Astrocyte of the spinal cord (primary cell): ENCODE data around the gene ELK1.
"Not testable (repeated sequence)": the region's sequence is repeated elsewhere in the genome, so short reads cannot be mapped to it uniquely, and the experiment has no call there.

Experiments
- DNase-seq: peaks from one replicate; pipeline ENCODE4 v3.0.0; 2011; ENCODE audit warnings: low read depth, low spot score
- H3K4me3 ChIP-seq: 2 replicates; pipeline ENCODE4 v1.5.1; 2011; ENCODE audit warnings: low read depth, mild to moderate bottlenecking, low read length, moderate library complexity
- CTCF ChIP-seq: IDR thresholded peaks from 2 replicates; pipeline ENCODE4 v1.5.1; 2012; ENCODE audit warnings: low read depth, mild to moderate bottlenecking, low read length, inconsistent platforms
- in situ Hi-C: cut with HindIII; loops from 2 replicates; pipeline ENCODE4 v1.10.0; 2017; ENCODE audit warnings: low sequenced_read_pairs

Gene ELK1

GRCh38 chrX:47612418-47612817 is 37.9 kb downstream of the ELK1 start:
- no peak for DNase-seq
- in situ Hi-C loops: no loop called here
- no peak for TF ChIP-seq CTCF
- no peak overlapping the region for H3K4me3 ChIP-seq

GRCh38 chrX:47611926-47612325 is 38.4 kb downstream of the ELK1 start:
- in situ Hi-C loops: no loop called here
- no peak for TF ChIP-seq CTCF
- no peak for DNase-seq
- no peak overlapping the region for H3K4me3 ChIP-seq

- in situ Hi-C loops: no loop called here
- H3K4me3 ChIP-seq: no peak overlapping the region
- DNase-seq: no peak
- TF ChIP-seq CTCF: no peak
These were observed 38.9 kb downstream of the ELK1 start for GRCh38 chrX:47611489-47611888.

- no peak for DNase-seq
- no peak overlapping the region for H3K4me3 ChIP-seq
- no peak for TF ChIP-seq CTCF
- in situ Hi-C loops: no loop called here
These were observed 39.9 kb downstream of the ELK1 start for GRCh38 chrX:47610511-47610910.

- in situ Hi-C loops: no loop called here
- DNase-seq: no peak
- no peak overlapping the region for H3K4me3 ChIP-seq
- no peak for TF ChIP-seq CTCF
These were observed 42.1 kb downstream of the ELK1 start for GRCh38 chrX:47608130-47608810.

- TF ChIP-seq CTCF: no peak
- no peak for DNase-seq
- in situ Hi-C loops: no loop called here
- no peak overlapping the region for H3K4me3 ChIP-seq
These were observed 43.3 kb downstream of the ELK1 start for GRCh38 chrX:47607091-47607490.

- in situ Hi-C loops: no loop called here
- no peak overlapping the region for H3K4me3 ChIP-seq
- no peak for TF ChIP-seq CTCF
- no peak for DNase-seq
These were observed 45.3 kb downstream of the ELK1 start for GRCh38 chrX:47605024-47605423.

- H3K4me3 ChIP-seq, in situ Hi-C loops, DNase-seq: not testable (repeated sequence)
These were observed 47.2 kb downstream of the ELK1 start for GRCh38 chrX:47603125-47603524.
